H9 (cell line): ENCODE results near the gene PRPH. TPM values are rescaled to one million over a fixed set of nuclear protein-coding genes. Genes with fewer than 3 reads are reported as not detected.

Experiments used
- DNase-seq: peaks from one replicate; pipeline ENCODE4 v3.0.0-alpha.2; 2017
- H2AFZ ChIP-seq: one replicate; pipeline ENCODE4 v1.6.1; 2013; ENCODE audit warnings: mild to moderate bottlenecking, low read length, control low read depth, moderate library complexity
- H2AK5ac ChIP-seq: 2 replicates; pipeline ENCODE4 v1.6.1; 2013; ENCODE audit warnings: low read length, control low read depth, mixed read lengths; ENCODE audit not compliant: insufficient read length
- H2BK120ac ChIP-seq: one replicate; pipeline ENCODE4 v1.6.1; 2013; ENCODE audit warnings: low read depth, mild to moderate bottlenecking, low read length, control low read depth, inconsistent platforms; ENCODE audit not compliant: poor library complexity, severe bottlenecking
- H2BK12ac ChIP-seq: 2 replicates; pipeline ENCODE4 v1.6.1; 2013; ENCODE audit warnings: low read length, control low read depth, mixed read lengths, low read depth; ENCODE audit not compliant: insufficient read length
- H2BK15ac ChIP-seq: 2 replicates; pipeline ENCODE4 v1.6.1; 2013; ENCODE audit warnings: low read depth, low read length, control low read depth
- H2BK20ac ChIP-seq: one replicate; pipeline ENCODE4 v1.6.1; 2013; ENCODE audit warnings: low read depth, mild to moderate bottlenecking, low read length, control low read depth, inconsistent platforms; ENCODE audit not compliant: poor library complexity, severe bottlenecking
- H2BK5ac ChIP-seq: 2 replicates; pipeline ENCODE4 v1.6.1; 2013; ENCODE audit warnings: low read length, control low read depth, mixed read lengths; ENCODE audit not compliant: insufficient read length
- H3K14ac ChIP-seq: 2 replicates; pipeline ENCODE4 v1.6.1; 2013; ENCODE audit warnings: low read length, control low read depth; ENCODE audit not compliant: insufficient read depth
- H3K18ac ChIP-seq: 2 replicates; pipeline ENCODE4 v1.6.1; 2013; ENCODE audit warnings: low read depth, mild to moderate bottlenecking, mixed read lengths, low read length, control low read depth; ENCODE audit not compliant: insufficient read length
- H3K23ac ChIP-seq: 2 replicates; pipeline ENCODE4 v1.6.1; 2013; ENCODE audit warnings: low read length, control low read depth, mixed read lengths, low read depth; ENCODE audit not compliant: insufficient read length
- H3K23me2 ChIP-seq: 2 replicates; pipeline ENCODE4 v1.6.1; 2013; ENCODE audit warnings: low read depth, mild to moderate bottlenecking, mixed read lengths, low read length, control low read depth; ENCODE audit not compliant: insufficient read length, poor library complexity, severe bottlenecking
- H3K27ac ChIP-seq: 2 replicates; pipeline ENCODE4 v1.5.1; 2013; ENCODE audit warnings: low read length, control low read depth, mixed read lengths, low read depth; ENCODE audit not compliant: insufficient read length
- H3K27me3 ChIP-seq: 2 replicates; pipeline ENCODE4 v1.6.1; 2013; ENCODE audit warnings: low read length, control low read depth, inconsistent platforms; ENCODE audit not compliant: insufficient read depth
- H3K4ac ChIP-seq: 2 replicates; pipeline ENCODE4 v1.6.1; 2013; ENCODE audit warnings: low read depth, mild to moderate bottlenecking, control low read depth, inconsistent platforms, low read length, moderate library complexity
- H3K4me1 ChIP-seq: 2 replicates; pipeline ENCODE4 v1.6.1; 2013; ENCODE audit warnings: low read length, control low read depth, inconsistent platforms; ENCODE audit not compliant: insufficient read depth
- H3K4me2 ChIP-seq: 2 replicates; pipeline ENCODE4 v1.6.1; 2013; ENCODE audit warnings: low read length, control low read depth, mixed read lengths; ENCODE audit not compliant: insufficient read length, insufficient read depth
- H3K56ac ChIP-seq: 2 replicates; pipeline ENCODE4 v1.6.1; 2013; ENCODE audit warnings: low read depth, mild to moderate bottlenecking, mixed read lengths, low read length, control low read depth; ENCODE audit not compliant: insufficient read length
- H3K79me1 ChIP-seq: 2 replicates; pipeline ENCODE4 v1.6.1; 2013; ENCODE audit warnings: low read depth, mild to moderate bottlenecking, moderate library complexity, low read length, control low read depth, inconsistent platforms; ENCODE audit not compliant: insufficient read depth, poor library complexity, severe bottlenecking
- H3K79me2 ChIP-seq: 2 replicates; pipeline ENCODE4 v1.6.1; 2013; ENCODE audit warnings: low read length, control low read depth, inconsistent platforms; ENCODE audit not compliant: insufficient read depth
- H3K9ac ChIP-seq: 2 replicates; pipeline ENCODE4 v1.6.1; 2013; ENCODE audit warnings: low read length, control low read depth, mixed read lengths; ENCODE audit not compliant: insufficient read length; ENCODE audit errors: extremely low read depth
- H3K9me3 ChIP-seq: one replicate; pipeline ENCODE4 v1.6.1; 2013; ENCODE audit warnings: low read depth, low read length, inconsistent platforms; ENCODE audit not compliant: control insufficient read depth
- H3T11ph ChIP-seq: one replicate; pipeline ENCODE4 v1.6.1; 2013; ENCODE audit warnings: mild to moderate bottlenecking, low read length, control low read depth, inconsistent platforms
- H4K20me1 ChIP-seq: one replicate; pipeline ENCODE4 v1.6.1; 2013; ENCODE audit not compliant: control insufficient read depth, insufficient read length, insufficient read depth
- H4K5ac ChIP-seq: 2 replicates; pipeline ENCODE4 v1.6.1; 2013; ENCODE audit warnings: low read depth, mild to moderate bottlenecking, mixed read lengths, low read length, control low read depth; ENCODE audit not compliant: insufficient read length
- H4K8ac ChIP-seq: replicated peaks from 2 replicates; pipeline ENCODE4 v1.6.1; 2013; ENCODE audit warnings: low read length, control low read depth, mixed read lengths, low read depth; ENCODE audit not compliant: insufficient read length
- H4K91ac ChIP-seq: 2 replicates; pipeline ENCODE4 v1.6.1; 2013; ENCODE audit warnings: low read depth, mild to moderate bottlenecking, moderate library complexity, mixed read lengths, low read length, control low read depth; ENCODE audit not compliant: insufficient read length
- H3K27ac Mint-ChIP-seq, 3 experiments: 2 replicates in 2 of 3; 3 replicates in 1 of 3; pipeline ENCODE4 v1.8.0; 2020 to 2021; ENCODE audit warnings: mixed read lengths in 3 of 3, mild to moderate bottlenecking in 1 of 3, moderate library complexity in 1 of 3
- H3K27me3 Mint-ChIP-seq: 2 replicates; pipeline ENCODE4 v1.8.0; 2021; ENCODE audit warnings: low read depth, mild to moderate bottlenecking, moderate library complexity, mixed read lengths
- H3K36me3 Mint-ChIP-seq, 3 experiments: 2 replicates in 2 of 3; 3 replicates in 1 of 3; pipeline ENCODE4 v1.8.0; 2020 to 2021; ENCODE audit warnings: low read depth in 3 of 3, mixed read lengths in 3 of 3; ENCODE audit not compliant: insufficient read depth in 1 of 3
- H3K4me1 Mint-ChIP-seq, 2 experiments: 2 replicates each; pipeline ENCODE4 v1.8.0; 2020; ENCODE audit warnings: mixed read lengths in 2 of 2
- H3K4me3 Mint-ChIP-seq, 2 experiments: 2 replicates in 1 of 2; 3 replicates in 1 of 2; pipeline ENCODE4 v1.8.0; 2020 to 2021; ENCODE audit warnings: mild to moderate bottlenecking in 2 of 2, mixed read lengths in 2 of 2, moderate library complexity in 1 of 2
- H3K9me3 Mint-ChIP-seq, 2 experiments: 2 replicates in 1 of 2; 3 replicates in 1 of 2; pipeline ENCODE4 v1.8.0; 2020; ENCODE audit warnings: mild to moderate bottlenecking in 2 of 2, mixed read lengths in 2 of 2, moderate library complexity in 1 of 2
- WGBS: extraction: QIAGEN DNeasy Blood & Tissue Kit; methylation state at CpG from one replicate; pipeline ENCODE4 v1.1.7; 2013; ENCODE audit warnings: missing lambda C conversion rate, low lambda C conversion rate, mixed read lengths; ENCODE audit not compliant: insufficient read length; ENCODE audit errors: extremely low coverage; 5-methylcytosine and 5-hydroxymethylcytosine counted together
- total RNA-seq: library from RNA; stranded (reverse); gene quantifications from 2 replicates; pipeline ENCODE4 v1.2.1, GENCODE V29; 2021
- TF ChIP-seq, protein P1 (sequence below): fragments of 200-600 bp; sonication (generic); conservative IDR thresholded peaks from 3 replicates; pipeline ENCODE4 v1.8.0; 2021; ENCODE audit warnings: antibody characterized with exemption, mild to moderate bottlenecking

The PRPH gene
- total RNA-seq, 1 experiment from 2014 or later, result 1.1 TPM

GRCh38 chr12:49284672-49285071 is 10.3 kb upstream of the PRPH start:
- no peaks in the 10 kb centered on the region for H4K20me1 ChIP-seq
- DNase-seq, result no peak
- H3K9ac ChIP-seq, result no peak overlapping the region
- H2AK5ac ChIP-seq, result no peak overlapping the region
- H3K27ac ChIP-seq, result no peak overlapping the region
- no peaks in the 10 kb centered on the region for H3K79me2 ChIP-seq
- no peak overlapping the region for H3K14ac ChIP-seq
- no peak overlapping the region for H3K56ac ChIP-seq
- H3K18ac ChIP-seq, result no peak overlapping the region
- H2AFZ ChIP-seq, result no peak overlapping the region
- H2BK12ac ChIP-seq, result no peak overlapping the region
- no peak overlapping the region for H3K4me2 ChIP-seq
- H3K79me1 ChIP-seq, result no peaks in the 10 kb centered on the region
- Mint-ChIP-seq H3K4me3 (no peak overlapping the region), H3K9me3 (no peaks in the 10 kb centered on the region), H3K27me3 (peaks cover 31% of the 10 kb centered on the region), H3K4me1 (peaks cover 11 to 25% of the 10 kb centered on the region in 2 experiments), H3K36me3 (no peaks in the 10 kb centered on the region), H3K27ac (no peak overlapping the region)
- H4K8ac ChIP-seq, result no peak overlapping the region
- TF ChIP-seq, protein P1, sequence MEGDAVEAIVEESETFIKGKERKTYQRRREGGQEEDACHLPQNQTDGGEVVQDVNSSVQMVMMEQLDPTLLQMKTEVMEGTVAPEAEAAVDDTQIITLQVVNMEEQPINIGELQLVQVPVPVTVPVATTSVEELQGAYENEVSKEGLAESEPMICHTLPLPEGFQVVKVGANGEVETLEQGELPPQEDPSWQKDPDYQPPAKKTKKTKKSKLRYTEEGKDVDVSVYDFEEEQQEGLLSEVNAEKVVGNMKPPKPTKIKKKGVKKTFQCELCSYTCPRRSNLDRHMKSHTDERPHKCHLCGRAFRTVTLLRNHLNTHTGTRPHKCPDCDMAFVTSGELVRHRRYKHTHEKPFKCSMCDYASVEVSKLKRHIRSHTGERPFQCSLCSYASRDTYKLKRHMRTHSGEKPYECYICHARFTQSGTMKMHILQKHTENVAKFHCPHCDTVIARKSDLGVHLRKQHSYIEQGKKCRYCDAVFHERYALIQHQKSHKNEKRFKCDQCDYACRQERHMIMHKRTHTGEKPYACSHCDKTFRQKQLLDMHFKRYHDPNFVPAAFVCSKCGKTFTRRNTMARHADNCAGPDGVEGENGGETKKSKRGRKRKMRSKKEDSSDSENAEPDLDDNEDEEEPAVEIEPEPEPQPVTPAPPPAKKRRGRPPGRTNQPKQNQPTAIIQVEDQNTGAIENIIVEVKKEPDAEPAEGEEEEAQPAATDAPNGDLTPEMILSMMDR, result no peak
- no peak overlapping the region for H4K5ac ChIP-seq
- no peaks in the 10 kb centered on the region; the same call in 1 of the 2 replicates for H3K4me1 ChIP-seq
- H3K23me2 ChIP-seq, result no peaks in the 10 kb centered on the region
- no peak overlapping the region for H3T11ph ChIP-seq
- no CpG with 5 or more reads among the region's 4 CpGs for WGBS
- H2BK5ac ChIP-seq, result no peak overlapping the region
- no peak overlapping the region for H2BK20ac ChIP-seq
- H3K27me3 ChIP-seq, result no peaks in the 10 kb centered on the region
- no peak overlapping the region for H4K91ac ChIP-seq
- no peak overlapping the region for H3K23ac ChIP-seq
- H2BK120ac ChIP-seq, result no peak overlapping the region
- no peak overlapping the region for H3K4ac ChIP-seq
- no peak overlapping the region for H2BK15ac ChIP-seq
- H3K9me3 ChIP-seq, result no peaks in the 10 kb centered on the region
